Gastrocnemius medialis (tissue), 4 donors: ENCODE measurements around the gene SGSM2.

Experiments
- CTCF ChIP-seq, 5 experiments: fragments of 450-650 bp in 3 of 5; fragments of 200-600 bp in 2 of 5; sonication (generic) in 2 of 5; IDR thresholded peaks in 4 of 5; conservative IDR thresholded peaks in 1 of 5; 1 replicate in 4 of 5; 2 replicates in 1 of 5; pipeline ENCODE4 v1.5.1; 2016 to 2019; ENCODE audit warnings: antibody characterized with exemption in 5 of 5, mild to moderate bottlenecking in 3 of 5, moderate library complexity in 3 of 5
- POLR2A ChIP-seq, 2 donors: fragments of 450-650 bp; IDR thresholded peaks; one replicate each; pipeline ENCODE4 v1.6.1; 2017; ENCODE audit warnings: antibody characterized with exemption in 2 of 2, mild to moderate bottlenecking in 2 of 2, moderate library complexity in 2 of 2

GRCh38 chr17:2321399-2321798 is 15.9 kb upstream of the SGSM2 start:
- TF ChIP-seq POLR2A (IDR thresholded peaks at IDR 0.05): no peak
- no peak for TF ChIP-seq CTCF (IDR thresholded peaks at IDR 0.05 in 4 of 5, conservative IDR thresholded peaks at IDR 0.05 in 1 of 5)
